ENCODE measurements around the gene RORC.

- TF ChIP-seq ESRRA (CRISPR knock-in tag; IDR thresholded peaks at IDR 0.05; ENCODE audit: borderline replicate concordance) (no peak), CTCF (IDR thresholded peaks at IDR 0.05) (no peak), HMGXB4 (CRISPR knock-in tag; IDR thresholded peaks at IDR 0.05) (no peak), MXD4 (CRISPR knock-in tag; IDR thresholded peaks at IDR 0.05; ENCODE audit: borderline replicate concordance) (no peak), TCF7 (CRISPR knock-in tag; IDR thresholded peaks at IDR 0.05; ENCODE audit: low read depth) (no peak)
These were observed 9.5 kb upstream of the RORC start for GRCh38 chr1:151841141-151841540.

Data from WTC11 (cell line).